Measurements from ENCODE around the gene EGFL8.

DNA sequence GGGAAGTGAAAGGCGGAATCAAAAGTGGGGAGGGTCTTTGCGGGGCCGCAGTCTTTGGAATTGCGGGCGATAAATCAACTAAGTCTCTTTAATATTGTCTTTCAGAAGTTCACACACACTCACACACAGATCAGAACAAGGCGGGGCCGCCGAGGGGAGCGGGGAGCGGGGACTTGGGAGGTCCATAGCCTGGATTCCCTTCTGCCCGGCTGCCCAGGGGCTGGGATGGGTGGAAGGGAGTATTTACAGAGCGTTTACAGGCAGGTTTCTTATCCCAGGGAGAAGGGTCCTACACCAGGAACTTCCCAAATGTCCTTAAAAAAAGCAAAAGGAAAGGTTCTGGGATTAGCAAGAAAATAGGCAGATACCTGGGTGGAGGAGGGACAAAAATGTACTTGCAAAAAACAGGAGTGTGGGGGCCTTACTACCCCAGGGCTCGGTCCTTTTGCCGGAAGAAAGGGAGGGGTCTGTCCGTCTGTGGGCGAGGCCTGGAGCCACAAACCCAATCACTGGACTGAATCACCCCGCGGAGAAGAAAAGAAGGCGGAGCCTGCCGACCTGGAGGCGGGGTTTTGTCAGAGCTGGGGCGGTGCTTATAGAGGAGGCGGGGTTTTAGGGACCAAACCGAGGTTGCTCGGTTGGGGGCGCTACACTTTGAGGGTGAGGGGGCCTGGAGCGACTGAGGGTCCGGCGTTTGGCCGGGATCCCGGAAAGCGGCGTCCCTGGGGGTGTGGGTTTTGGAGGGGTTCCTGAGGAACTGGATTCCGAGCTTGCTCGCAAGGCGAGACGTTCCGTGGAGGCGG lies 15.9 kb upstream of the EGFL8 start:
- TF ChIP-seq, protein P1, sequence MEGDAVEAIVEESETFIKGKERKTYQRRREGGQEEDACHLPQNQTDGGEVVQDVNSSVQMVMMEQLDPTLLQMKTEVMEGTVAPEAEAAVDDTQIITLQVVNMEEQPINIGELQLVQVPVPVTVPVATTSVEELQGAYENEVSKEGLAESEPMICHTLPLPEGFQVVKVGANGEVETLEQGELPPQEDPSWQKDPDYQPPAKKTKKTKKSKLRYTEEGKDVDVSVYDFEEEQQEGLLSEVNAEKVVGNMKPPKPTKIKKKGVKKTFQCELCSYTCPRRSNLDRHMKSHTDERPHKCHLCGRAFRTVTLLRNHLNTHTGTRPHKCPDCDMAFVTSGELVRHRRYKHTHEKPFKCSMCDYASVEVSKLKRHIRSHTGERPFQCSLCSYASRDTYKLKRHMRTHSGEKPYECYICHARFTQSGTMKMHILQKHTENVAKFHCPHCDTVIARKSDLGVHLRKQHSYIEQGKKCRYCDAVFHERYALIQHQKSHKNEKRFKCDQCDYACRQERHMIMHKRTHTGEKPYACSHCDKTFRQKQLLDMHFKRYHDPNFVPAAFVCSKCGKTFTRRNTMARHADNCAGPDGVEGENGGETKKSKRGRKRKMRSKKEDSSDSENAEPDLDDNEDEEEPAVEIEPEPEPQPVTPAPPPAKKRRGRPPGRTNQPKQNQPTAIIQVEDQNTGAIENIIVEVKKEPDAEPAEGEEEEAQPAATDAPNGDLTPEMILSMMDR (IDR thresholded peaks at IDR 0.05) = no peak
- no peak for TF ChIP-seq REST (IDR thresholded peaks at IDR 0.05; ENCODE audit: insufficient read depth in 1 of 2, low read depth in 2 of 2, low read length in 1 of 2)
